Fibroblast of peridontal ligament (primary cell): ENCODE results near the gene ZNF385C.
A peak's percentile ranks its signal among the peaks of the same experiment; 100 is the strongest.

Experiments
- DNase-seq: peaks from one replicate; pipeline ENCODE4 v3.0.0-alpha.2; 2010; ENCODE audit errors: extremely low read depth

Gene ZNF385C

GRCh38 chr17:41988418-41988817 is 109.9 kb downstream of the ZNF385C start:
- DNase-seq: no peak

- no peak for DNase-seq
These were observed 110.6 kb downstream of the ZNF385C start for GRCh38 chr17:41987642-41988041.

DNA sequence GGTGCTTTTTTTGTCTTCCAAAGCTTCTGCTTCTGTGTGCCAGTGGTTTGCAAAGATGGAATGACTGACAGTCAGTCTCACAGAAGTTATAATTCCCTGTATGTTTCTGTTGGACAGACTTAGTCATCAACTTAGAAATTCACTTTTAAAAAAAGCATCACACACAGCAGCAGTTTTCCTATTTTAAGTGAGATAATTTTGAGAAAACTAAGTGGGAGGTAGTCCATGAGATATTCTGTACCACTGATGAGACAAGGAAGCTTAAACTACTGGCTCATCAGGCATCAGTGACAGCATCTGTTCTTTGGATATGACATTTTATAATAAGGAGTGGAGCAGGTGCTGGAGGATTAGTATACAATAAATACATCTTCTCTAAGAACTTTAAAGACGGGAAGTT is 111.6 kb downstream of the ZNF385C start:
- DNase-seq: no peak

- no peak for DNase-seq
These were observed 112.4 kb downstream of the ZNF385C start for GRCh38 chr17:41985919-41986318.

DNA sequence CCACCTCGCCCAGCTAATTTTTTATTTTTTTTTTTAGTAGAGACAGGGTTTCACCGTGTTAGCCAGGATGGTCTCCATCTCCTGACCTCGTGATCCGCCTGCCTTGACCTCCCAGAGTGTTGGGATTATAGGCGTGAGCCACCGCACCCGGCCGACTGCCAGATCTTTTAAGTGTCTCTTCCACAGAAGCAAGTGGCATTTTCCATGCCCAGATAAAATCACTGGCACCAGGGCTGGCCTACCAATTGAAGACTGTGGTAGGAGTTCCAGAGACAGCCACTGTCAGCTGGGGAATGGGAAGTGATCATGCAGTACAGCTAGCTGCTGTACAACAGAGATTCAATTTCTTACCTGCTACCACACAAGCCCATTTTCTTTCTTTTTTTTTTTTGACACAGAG is 113.8 kb downstream of the ZNF385C start:
- no peak for DNase-seq

DNA sequence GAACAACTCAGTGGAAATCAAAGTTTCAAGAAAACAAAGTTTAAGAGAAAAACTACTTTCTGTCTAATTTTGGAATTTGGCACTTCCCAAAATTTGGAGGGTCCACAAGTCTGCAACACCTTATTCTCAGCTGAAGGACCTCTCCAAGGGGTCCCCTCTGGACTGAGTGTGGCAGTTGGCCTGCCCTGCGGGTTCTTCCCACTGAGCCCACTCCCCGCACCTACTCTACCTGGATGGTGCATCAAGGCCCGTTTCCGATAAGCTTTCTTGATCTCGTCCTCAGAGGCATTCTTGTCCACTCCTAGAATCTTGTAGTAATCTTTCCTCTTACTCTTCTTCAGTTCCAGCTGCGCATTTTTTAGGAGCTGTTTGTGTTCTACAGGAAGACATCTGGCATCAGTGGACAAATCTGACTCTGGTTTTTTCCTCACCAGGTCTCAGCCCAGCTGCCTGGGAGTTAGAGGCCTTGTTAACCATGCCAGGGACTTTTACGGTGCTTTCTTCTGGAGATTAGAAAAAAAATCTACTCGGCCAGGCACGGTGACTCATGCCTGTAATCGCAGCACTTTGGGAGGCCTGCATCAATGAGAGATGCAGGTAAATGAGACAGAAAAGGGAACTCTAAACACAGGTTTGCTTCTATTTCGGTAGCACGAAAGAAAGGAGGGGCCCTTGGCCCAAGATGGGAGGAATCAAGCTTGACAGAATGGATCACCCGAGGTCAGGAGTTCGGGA is 116.1 kb downstream of the ZNF385C start:
- DNase-seq: no peak

- DNase-seq: no peak
These were observed 120.3 kb downstream of the ZNF385C start for GRCh38 chr17:41977991-41978390.

- DNase-seq: peak; percentile 70
These were observed 122.0 kb downstream of the ZNF385C start for GRCh38 chr17:41976142-41976768.
